GM19438 (cell line): Measurements from ENCODE around the gene ELFN1.

Experiments
- ATAC-seq: cut with Tn5 transposase; IDR thresholded peaks from one replicate; pipeline ENCODE4 v1.9.1; 2021; ENCODE audit warnings: low read depth; ENCODE audit not compliant: unreplicated experiment

ELFN1 gene

DNA sequence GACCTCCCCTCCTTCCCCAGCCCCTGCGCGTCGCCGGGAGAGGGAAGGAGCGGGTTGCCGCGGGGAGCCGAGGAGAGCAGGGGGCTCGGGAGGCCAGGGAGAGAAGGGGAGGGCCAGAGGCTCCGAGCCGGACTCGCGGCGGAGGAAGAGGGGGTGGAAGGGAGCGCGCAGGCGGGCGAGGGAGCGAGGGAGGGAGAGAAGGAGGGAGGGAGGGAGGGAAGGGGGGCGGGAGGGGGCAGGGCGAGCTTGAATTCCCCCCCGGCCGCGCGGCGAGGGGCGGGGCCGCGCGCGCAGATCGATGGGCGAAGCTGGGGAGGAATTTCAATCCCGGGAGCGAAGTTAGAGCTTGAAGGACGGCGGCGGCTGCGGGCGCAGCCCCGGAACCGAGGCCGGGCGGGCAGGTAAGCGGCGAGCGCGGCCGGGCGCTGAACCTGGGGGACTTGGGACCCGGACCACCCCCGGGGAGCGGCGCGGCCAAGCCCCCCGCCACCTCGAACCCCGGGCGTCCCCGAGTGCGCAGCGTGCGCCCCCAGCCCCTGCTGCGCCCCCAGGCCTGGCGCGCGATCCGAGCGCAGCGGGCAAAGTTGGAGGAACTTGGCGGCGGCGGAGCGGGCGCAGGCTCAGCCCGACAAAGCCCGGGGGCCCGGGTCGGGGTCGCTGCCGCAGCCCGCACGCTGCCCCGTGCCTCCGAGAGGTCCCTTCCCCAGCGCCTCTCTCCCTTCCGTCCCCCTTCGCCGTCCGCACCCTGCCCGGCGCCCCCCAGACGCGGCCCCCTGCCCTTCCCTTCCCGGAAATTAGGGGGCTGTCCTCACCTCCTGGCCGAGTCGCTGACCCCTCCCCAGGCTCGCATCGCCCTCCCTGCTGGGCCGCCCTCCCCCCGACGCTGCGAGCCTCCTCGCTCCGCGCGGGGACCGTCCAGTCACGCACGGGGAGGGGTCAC is at the start of gene ELFN1:
ELFN1 (plus strand) TSS at position 324 of the 940 bp plus-strand sequence. CDS start 74,320 bp downstream, outside the sequence.
- no peak for ATAC-seq

DNA sequence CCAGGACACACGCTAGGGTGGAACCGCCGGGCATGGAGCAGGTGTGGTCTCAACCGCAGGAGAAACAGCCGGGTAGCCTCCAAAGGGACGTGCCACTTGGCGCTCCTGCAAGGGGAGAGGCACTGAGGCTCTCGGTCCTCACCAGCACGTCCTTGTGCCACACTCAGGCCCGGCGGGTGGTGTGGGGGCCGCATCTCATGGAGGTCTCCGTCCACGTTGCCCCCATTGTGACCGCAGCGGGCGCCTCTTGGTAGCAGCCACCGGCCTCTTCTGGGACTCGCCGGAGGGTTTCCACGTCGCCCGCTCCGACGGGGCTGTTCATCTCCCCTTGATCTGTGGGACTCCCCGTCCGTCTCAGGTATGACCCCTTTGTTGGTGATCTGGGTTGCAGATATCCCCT is 49.2 kb upstream of the ELFN1 start:
- no peak for ATAC-seq

DNA sequence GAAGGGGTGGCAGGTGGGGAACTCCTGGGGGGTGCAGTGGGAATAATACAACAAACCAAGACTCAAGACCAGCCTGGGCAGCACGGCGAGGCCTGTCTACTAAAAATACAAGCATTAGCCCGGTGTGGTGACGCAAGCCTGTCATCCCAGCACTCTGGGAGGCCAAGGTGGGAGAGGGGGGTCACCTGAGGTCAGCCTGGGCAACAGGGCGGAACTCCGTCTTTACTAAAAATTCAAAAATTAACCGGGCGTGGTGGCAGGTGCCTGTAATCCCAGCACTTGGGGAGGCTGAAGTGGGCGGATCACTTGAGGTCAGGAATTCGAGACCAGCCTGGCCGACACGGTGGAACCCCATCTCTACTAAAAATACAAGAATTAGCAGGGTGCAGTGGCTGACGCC is 48.4 kb upstream of the ELFN1 start:
- no peak for ATAC-seq

DNA sequence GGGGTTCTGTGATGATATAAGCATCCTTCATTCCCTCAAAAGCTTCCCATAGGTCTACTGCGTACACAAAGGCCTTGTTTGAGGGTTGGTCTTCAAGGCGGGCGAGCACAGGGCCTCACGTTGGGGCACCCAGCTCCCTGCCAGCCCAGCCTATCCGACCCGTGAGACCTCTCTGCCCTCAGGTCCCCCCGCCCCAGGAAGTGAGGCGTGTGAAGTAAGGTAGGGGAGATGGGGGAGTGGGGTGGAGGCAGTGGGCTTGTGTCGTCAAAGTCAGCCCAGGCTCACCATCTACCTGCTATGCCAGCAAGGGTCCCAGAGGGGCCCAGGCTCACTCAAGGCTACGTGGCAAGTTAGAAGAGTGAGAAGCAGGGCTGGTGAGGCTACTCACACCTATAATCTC is 47.6 kb upstream of the ELFN1 start:
- no peak for ATAC-seq

DNA sequence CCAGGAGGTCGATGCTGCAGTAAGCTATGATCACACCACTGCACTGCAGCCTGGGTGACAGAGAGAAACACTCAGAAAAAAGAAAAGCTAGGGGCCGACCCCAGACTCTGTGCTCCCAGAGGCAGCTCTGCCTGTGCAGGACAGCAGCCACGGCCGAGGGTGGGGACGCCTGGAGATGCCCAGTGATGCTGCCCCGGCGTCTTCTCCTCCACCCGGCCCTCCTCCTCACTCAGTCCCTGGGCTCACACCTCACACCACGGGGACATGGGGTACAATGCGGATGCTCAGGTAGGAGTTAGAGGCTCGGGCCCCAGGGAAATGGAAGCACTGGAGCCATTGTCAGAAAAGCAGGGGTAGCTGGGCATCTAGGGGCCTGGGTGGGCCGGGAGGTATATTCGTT is 46.3 kb upstream of the ELFN1 start:
- no peak for ATAC-seq

DNA sequence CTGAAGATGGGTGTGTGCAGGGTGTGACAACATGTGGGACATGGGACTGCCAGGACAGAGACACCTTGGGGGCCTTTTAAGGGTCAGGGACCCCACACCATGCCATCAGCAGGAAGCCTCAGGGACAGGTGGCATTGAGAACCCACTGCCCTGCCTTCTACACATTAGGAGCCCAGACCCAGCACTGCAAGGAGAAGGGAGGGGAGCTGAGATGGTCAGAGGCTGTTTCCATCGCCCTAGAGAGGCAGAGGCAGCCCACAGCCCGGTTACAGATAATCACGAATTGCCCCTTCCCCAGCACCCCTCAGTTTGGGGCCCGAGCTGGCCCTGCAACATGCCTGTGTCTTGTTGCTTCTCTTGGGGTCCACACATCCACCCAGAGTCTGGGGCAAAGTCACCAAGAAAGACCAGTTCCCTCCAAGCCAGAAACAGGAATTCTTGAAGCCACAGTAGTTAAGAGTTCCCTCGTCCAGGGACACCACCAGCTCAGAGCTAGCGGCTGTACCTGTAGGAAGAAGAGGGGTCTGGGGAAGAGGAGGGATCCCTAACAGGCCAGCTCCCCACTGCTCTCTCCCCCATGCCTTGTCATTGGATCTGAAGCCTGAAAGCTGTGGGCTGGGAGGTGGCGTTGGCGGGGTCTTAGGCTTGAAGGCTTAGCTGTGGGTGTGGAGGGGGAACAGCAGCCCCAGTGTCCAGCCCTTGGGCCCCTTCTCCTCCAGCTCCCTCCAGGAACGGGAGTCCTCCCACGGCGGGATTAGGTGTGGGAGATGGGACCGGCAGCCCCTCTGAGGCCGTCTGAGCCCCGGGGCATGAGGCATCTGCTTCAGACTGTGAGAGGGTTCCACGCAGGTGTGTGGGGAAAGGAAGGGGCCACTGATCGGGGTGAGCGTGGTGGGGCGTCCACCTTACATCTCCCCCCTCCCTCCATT is 44.8 kb upstream of the ELFN1 start:
- no peak for ATAC-seq

DNA sequence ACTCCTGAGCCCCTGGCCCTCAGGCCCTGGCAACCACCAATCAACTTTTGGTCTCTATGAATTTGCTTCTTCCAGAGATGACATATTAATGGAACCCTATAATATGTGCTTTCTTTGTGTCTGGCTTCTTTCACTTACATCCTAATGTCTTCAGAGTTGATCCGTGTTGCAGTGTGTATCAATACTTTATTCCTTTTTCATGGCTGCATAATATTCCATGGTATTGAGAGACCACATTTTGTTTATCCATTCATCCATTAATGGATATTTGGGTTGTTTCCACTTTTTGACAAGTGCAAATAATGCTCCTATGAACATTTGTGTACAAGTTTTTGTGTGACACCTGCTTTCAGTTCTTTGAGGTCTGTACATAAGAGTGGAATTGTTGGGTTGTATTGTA is 43.3 kb upstream of the ELFN1 start:
- ATAC-seq: no peak

DNA sequence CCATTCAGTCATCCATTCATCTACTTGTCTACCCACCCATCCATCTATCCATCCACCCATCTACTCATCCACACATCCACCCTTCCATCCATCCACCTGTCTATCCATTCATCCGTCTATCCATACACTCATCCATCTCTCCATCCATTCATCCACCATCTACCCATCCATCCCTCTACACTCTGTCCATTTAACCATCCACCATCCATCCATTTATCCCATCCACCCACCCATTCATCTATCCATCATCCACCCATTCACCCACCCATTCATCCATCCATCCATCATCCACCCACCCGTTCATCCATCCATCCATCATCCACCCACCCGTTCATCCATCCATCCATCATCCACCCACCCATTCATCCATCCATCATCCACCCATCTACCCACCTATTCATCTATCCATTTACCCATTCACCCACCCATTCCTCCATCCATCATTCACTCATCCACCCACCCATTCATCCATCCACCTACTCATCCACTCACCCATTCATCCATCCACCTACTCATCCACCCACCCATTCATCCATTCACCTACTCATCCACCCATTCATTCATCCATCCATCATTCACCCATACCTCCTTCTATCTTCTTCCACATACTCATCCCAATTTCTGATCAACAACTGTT is 39.3 kb upstream of the ELFN1 start:
- no peak for ATAC-seq

DNA sequence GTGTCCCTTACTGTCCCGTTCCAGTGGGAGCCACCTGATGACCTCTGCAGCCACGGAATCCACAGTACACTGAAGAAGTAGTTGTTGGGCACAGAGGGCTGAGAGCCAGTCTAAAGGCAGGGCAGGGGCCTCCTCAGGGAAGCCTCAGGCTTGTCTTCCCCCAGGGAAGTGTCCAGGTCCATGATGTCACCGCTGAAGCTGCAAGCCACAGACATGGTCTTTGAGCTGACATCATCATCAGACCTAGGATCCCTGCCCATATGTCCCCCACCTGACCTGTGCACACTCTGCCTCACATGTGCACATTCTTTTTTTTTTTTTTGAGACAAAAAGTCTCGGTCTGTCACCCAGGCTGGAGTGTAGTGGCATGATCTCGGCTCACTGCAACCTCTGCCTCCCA is 38.4 kb upstream of the ELFN1 start:
- ATAC-seq: no peak

DNA sequence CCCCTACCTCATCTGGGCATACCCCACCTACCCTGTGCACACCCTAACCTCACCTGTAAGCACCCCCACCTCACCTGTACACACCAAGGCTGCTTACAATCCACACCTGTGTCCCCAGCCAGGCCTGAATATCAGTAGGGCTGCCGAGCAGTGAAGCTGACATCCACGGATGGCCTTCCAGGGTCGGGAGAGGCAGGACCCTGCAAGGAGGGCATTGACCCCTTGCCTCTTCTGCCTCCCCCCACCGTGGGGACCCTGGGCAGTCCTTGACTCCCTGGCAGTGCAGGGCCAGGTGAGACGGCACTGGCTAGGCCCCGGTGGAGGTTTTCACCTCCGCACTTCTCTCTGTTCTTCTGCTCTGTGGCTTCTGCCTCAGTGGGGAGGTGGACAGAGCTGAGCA is 37.6 kb upstream of the ELFN1 start:
- ATAC-seq: no peak

DNA sequence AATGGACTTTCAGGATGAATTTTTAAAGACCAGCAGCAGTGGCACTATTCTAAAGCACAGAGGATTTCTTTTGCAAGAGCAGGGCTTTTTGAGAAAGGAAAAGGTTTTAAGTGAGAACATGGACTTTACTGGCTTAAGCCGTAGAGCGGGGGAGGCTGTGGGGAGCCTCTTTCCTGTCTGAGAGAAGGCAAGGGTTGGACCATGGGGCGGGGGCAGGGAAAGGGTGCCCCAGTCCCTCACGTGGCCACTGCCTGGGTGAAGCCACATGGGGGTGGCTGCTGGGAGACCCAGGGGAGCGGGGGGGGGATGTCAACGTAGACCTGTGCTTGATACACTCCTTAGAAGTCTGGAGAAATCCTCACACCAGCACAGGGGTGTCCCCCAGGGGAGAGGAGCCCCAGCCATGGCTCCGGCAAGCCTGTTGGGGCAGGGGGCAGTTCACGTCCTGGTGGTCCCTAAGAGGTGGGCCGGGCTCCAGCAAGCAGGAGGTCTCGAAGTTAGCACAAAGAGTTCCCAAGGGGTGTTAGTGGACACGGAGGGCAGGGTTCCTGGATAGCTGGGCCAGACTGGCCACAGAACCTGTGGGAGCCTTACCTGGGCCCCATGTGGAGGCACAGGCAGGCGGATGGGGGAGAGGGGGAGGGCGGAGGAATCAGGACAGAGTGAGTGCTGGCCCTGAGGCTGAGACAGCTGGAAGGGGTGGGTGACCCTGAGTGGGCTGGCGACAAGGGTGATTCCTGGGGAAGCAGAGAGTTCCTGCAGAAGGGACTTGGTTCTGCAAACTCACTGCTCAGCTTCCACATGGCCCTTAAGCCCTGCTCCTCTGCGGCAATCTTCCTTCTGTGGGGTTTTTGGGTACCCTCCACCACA is 36.9 kb upstream of the ELFN1 start:
- no peak for ATAC-seq

DNA sequence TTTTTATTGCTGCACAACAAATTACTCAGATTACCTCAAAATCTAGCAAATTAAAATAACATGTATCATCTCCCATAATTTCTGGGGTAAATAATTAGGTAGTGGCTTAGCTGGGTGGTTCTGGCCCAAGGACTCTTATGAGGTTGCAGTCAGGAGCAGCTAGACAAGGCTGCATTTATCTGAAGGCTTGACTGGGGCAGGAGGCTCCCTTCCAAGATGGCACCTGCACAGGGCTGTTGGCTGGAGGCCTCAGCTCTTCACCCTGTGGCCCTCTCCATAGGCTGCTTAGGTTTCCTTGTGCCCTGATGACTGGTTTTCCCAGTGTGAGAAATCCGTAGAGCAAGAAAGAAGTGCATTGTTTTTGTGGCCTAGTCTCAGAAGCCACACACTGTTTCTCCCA is 34.7 kb upstream of the ELFN1 start:
- no peak for ATAC-seq

DNA sequence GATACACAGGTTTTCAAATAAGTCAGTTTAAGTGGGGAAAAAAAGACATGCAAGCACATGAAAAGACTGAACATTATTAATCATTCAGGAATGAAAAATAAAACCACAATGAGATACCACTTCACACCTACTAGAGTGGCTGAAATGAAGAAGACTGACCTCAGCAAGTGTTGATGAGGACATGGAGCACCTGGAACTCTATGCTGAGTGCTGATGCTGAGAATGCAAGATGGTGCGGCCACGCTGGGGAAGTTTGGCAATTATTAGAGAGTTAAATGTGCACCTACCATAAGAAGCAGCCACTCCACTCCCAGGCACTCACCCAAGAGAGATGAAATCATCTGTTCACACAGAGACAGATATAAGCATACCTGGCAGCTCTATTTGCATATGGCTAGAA is 32.9 kb upstream of the ELFN1 start:
- ATAC-seq: no peak

DNA sequence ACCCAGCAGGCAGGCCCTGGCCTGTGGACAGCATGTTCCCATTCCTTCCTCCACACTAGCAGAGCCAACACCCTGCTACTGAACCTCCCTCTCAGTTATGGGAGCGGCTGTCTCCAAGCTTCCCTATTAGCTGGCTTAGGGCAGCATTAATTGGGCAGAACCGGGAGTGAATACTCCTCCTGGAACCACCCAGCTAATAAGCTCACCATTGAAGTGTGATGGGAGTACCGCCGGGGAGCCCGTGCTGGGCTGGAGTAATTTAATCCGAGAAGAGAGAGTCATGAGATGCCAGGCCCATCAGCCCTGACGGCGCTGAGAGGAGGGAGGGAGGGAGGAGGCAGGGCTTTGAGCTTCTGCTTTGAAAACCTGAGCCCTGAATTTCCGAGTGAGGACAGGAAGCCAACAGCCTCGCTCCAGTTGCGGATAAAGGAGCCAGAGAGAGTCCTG is 31.8 kb upstream of the ELFN1 start:
- no peak for ATAC-seq

DNA sequence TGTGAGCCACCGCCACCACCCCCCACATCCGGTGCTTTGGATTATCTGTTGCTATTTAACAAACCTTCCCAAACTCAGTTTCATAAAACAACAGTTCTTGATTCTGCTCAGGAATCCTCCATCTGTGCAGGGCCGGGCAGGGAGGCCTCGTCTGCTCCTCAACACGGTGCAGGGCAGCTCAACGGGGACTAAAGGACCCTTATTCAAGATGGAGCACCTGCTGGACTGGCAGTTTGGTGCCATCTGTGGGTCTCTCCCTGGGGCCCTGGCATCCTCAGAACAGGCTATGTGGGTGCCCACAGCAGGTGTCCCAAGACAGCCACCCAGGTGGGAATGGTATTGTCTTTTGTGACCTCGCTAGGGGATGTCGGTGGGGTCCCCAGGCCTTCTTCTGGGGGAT is 31.0 kb upstream of the ELFN1 start:
- no peak for ATAC-seq

DNA sequence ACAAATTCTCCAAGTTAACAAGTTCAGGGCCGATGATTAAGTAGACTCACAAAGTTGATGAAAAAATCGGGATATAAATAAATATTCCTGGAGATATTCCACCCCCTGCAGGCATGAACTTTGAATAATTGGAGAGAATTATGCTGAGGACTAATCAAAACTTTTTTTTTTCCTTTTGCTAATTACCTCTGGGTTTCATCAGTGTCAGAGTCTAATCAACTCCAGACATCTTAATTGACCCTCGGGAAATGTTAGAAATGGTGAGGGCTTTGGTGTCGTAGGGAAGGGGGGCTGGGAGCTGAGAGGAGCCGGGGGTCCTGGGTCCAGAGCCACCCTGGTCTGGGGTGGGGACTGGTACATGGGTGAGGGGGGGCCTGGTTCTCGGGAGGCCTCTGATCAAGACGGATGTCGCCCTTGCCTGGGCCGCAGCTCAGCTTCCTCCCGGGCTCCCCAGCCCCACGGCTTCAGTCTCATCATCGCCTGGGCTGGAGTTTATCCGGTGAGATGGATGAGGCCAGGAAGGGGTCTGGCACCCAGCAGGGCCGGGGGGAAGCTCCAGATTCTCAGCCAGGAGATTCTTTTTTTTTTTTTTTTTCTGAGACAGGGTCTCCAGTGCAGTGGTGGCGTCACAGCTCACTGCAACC is 30.4 kb upstream of the ELFN1 start:
- ATAC-seq: no peak

DNA sequence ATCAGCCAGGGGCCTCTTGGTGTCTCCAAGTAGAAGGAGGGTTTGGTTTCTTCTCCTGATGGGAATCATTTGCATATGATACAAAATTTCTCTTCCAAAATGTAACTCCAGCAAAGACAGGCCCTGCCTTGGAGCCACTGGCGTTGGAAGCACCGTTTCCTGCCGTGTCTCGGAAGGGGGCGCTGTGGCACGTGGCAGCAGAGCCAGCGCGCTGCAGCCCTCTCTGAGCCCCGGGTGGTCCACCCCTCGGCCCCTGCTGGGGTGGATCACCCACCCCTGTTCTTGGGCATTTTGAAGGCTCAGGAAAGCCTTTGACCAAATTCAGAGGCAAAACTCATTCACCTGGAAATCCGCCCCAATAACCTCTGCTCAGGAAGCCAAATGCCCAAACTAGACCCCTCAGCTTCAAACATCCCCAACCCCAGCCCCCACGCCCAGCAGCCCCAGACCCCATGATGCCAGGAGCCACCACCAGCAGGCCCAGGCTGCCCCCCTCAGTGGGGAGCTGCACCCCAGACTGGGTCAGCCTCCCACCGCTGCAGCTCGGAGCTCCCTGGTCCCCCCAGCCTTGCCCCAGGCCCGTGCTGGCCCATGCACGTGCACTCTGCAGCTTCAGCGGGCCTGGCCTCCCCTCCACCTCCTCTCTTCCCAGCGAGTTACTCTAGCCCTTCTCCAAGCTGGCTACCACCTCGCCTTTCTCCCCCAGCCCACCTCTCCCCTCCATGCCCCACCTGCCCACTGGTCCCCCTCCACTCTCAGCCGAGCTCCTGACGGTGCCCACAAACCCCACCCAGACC is 29.5 kb upstream of the ELFN1 start:
- no peak for ATAC-seq

DNA sequence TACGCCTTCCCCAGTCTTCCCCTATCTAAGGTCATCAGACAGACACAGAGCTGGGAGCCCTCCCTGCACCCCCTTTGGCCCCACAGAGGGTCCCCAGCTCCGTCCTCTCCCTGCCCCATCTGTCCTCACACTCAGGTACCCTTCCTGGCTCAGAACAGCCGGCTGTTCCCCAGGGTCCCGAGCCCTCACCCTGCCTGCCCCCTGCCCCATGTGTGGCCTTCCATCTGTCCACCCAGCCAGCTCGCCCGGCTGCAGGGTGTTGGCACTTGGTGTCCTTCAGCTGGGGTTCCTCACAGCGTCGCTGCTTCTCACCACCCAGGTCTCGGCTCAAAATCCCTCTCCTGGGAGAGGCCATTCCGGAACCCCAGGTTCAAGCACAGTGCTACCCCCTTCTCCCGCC is 28.9 kb upstream of the ELFN1 start:
- no peak for ATAC-seq
